Measurements from ENCODE around the gene FMO1.
"Not testable (repeated sequence)": the region's sequence is repeated elsewhere in the genome, so short reads cannot be mapped to it uniquely, and the experiment has no call there.

FMO1 gene

GRCh38 chr1:171279678-171280077, 31.4 kb downstream of the FMO1 start:
- WGBS, 2 experiments (ENCODE audit: insufficient coverage in 2 of 2) = 70 to 89% methylated on average over 1 to 2 of the region's 3 CpGs
- no peaks in the 10 kb centered on the region for H3K4me1 ChIP-seq (ENCODE audit: control insufficient read depth, insufficient read depth, low read length, poor library complexity, severe bottlenecking)
- H3K36me3 ChIP-seq (ENCODE audit: control insufficient read depth, insufficient read depth, low read length) = no peaks in the 10 kb centered on the region
- H3K4me3 ChIP-seq (ENCODE audit: extremely low read depth, insufficient read depth, low read length, poor library complexity, severe bottlenecking) = no peak overlapping the region
- no peaks in the 10 kb centered on the region for H3K9me3 ChIP-seq (ENCODE audit: control insufficient read depth, low read length)
- H3K27ac ChIP-seq (ENCODE audit: low read depth, low read length, severe bottlenecking) = no peak overlapping the region

GRCh38 chr1:171280599-171280998, 32.3 kb downstream of the FMO1 start:
- no peak overlapping the region for H3K4me3 ChIP-seq (ENCODE audit: extremely low read depth, insufficient read depth, low read length, poor library complexity, severe bottlenecking)
- no peaks in the 10 kb centered on the region for H3K36me3 ChIP-seq (ENCODE audit: control insufficient read depth, insufficient read depth, low read length)
- H3K4me1 ChIP-seq (ENCODE audit: control insufficient read depth, insufficient read depth, low read length, poor library complexity, severe bottlenecking) = no peaks in the 10 kb centered on the region
- H3K27ac ChIP-seq (ENCODE audit: low read depth, low read length, severe bottlenecking) = no peak overlapping the region
- 93 to 94% methylated on average over 5 to 7 of the region's 7 CpGs for WGBS, 2 experiments (ENCODE audit: insufficient coverage in 2 of 2)
- no peaks in the 10 kb centered on the region for H3K9me3 ChIP-seq (ENCODE audit: control insufficient read depth, low read length)

DNA sequence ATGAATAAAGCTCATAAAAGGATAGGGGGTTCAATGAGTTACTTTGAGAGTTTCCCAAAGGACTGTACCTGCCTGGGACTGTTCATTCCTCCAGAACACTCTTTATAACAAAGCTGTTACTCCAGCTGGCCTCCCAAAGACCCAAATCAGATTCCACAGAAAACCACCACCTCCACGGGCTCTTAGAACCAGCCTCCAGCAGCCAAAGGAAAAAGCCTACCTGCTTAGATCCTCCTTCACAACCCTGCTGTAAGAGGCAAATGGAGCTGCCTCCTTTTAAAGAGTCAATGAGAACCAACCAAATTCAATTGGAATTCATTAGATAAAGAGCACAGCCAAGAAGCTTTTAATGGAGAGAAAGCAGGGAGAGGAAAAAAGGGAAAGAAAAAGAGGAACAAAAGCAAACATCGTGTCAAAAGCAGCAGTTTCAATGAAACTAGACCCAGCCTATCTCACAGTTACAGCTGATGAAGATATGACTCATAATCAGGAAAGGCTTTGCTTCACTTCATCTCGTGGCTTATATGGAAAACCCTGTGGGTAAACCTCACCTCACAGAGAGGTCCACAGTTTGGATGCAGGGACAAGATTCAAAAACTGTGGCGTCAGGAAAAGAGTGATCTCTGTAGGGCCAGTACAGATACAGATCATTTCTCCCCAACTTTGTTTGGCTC, 37.9 kb downstream of the FMO1 start:
- H3K27ac ChIP-seq (ENCODE audit: low read depth, low read length, severe bottlenecking) = no peak overlapping the region
- H3K36me3 ChIP-seq (ENCODE audit: control insufficient read depth, insufficient read depth, low read length) = no peaks in the 10 kb centered on the region
- no peaks in the 10 kb centered on the region for H3K4me1 ChIP-seq (ENCODE audit: control insufficient read depth, insufficient read depth, low read length, poor library complexity, severe bottlenecking)
- H3K4me3 ChIP-seq (ENCODE audit: extremely low read depth, insufficient read depth, low read length, poor library complexity, severe bottlenecking) = no peak overlapping the region
- H3K9me3 ChIP-seq (ENCODE audit: control insufficient read depth, low read length) = no peaks in the 10 kb centered on the region
- WGBS, 2 experiments (ENCODE audit: insufficient coverage in 2 of 2) = 71 to 86% methylated on average over 2 to 3 of the region's 4 CpGs

DNA sequence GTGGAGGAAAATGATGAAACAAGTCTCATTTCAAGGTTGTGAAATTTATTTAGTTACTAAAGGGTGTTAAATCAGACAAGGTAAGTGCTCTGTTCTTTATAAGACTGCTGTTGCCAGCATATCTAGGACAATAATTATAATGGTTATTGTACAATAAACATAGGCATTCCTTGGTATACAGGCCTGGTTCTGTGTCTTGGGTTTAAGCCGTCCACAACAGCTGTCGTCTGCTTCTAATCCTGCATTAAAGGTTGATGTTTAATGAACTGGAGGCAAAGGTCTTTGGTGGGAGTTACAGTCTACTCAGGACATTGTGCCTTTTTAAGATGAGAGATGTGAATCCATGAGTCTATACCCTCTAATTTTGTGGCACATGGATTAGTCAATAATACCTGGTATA, 42.3 kb downstream of the FMO1 start:
- Histone ChIP-seq H3K27ac (ENCODE audit: low read depth, low read length, severe bottlenecking) (no peak overlapping the region), H3K9me3 (ENCODE audit: control insufficient read depth, low read length) (no peaks in the 10 kb centered on the region), H3K4me1 (ENCODE audit: control insufficient read depth, insufficient read depth, low read length, poor library complexity, severe bottlenecking) (no peaks in the 10 kb centered on the region), H3K36me3 (ENCODE audit: control insufficient read depth, insufficient read depth, low read length) (no peaks in the 10 kb centered on the region), H3K4me3 (ENCODE audit: extremely low read depth, insufficient read depth, low read length, poor library complexity, severe bottlenecking) (no peak overlapping the region)
- WGBS, 2 experiments (ENCODE audit: insufficient coverage in 2 of 2) = 90 to 94% methylated on average over 2 of the region's 2 CpGs

- no peak overlapping the region for H3K4me3 ChIP-seq (ENCODE audit: extremely low read depth, insufficient read depth, low read length, poor library complexity, severe bottlenecking)
- whole genome bisulfite sequencing, 2 experiments (ENCODE audit: insufficient coverage in 2 of 2) = 50% methylated on average over 1 of the region's 1 CpG; no CpG with 5 or more reads in 1 of the 2 experiments
- H3K4me1 ChIP-seq (ENCODE audit: control insufficient read depth, insufficient read depth, low read length, poor library complexity, severe bottlenecking) = no peaks in the 10 kb centered on the region
- no peak overlapping the region for H3K27ac ChIP-seq (ENCODE audit: low read depth, low read length, severe bottlenecking)
- no peaks in the 10 kb centered on the region for H3K36me3 ChIP-seq (ENCODE audit: control insufficient read depth, insufficient read depth, low read length)
- no peaks in the 10 kb centered on the region for H3K9me3 ChIP-seq (ENCODE audit: control insufficient read depth, low read length)
Measured at GRCh38 chr1:171292799-171293198, 44.5 kb downstream of the FMO1 start.

GRCh38 chr1:171295383-171295782, 47.1 kb downstream of the FMO1 start:
- not testable (repeated sequence) for H3K4me3 ChIP-seq (ENCODE audit: extremely low read depth, insufficient read depth, low read length, poor library complexity, severe bottlenecking); H3K9me3 ChIP-seq (ENCODE audit: control insufficient read depth, low read length); H3K4me1 ChIP-seq (ENCODE audit: control insufficient read depth, insufficient read depth, low read length, poor library complexity, severe bottlenecking); H3K27ac ChIP-seq (ENCODE audit: low read depth, low read length, severe bottlenecking); H3K36me3 ChIP-seq (ENCODE audit: control insufficient read depth, insufficient read depth, low read length)
- WGBS, 2 experiments (ENCODE audit: insufficient coverage in 2 of 2) = 80 to 88% methylated on average over 7 of the region's 7 CpGs

DNA sequence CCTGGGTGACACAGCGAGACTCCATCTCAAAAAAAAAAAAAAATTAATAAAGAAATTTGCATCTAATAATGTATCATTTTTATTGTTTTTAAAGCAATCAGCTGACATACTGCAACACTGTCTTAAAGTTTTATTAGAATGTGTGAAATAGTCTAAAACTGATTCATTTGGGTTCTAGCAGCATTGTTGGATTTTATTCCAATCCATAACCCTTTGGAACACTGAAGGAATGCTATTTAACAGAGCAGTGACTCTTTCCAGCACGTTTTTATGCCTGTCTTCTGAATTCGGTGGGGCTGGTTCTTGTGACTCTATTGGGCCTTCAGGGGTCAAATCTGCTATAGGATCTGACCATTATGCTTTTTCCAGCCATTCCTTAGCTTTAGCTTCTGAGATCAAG, 47.5 kb downstream of the FMO1 start:
- Histone ChIP-seq H3K4me3 (ENCODE audit: extremely low read depth, insufficient read depth, low read length, poor library complexity, severe bottlenecking) (no peak overlapping the region), H3K36me3 (ENCODE audit: control insufficient read depth, insufficient read depth, low read length) (no peaks in the 10 kb centered on the region), H3K9me3 (ENCODE audit: control insufficient read depth, low read length) (peaks cover 10% of the 10 kb centered on the region), H3K4me1 (ENCODE audit: control insufficient read depth, insufficient read depth, low read length, poor library complexity, severe bottlenecking) (no peaks in the 10 kb centered on the region), H3K27ac (ENCODE audit: low read depth, low read length, severe bottlenecking) (no peak overlapping the region)
- WGBS, 2 experiments (ENCODE audit: insufficient coverage in 2 of 2) = 79% methylated on average over 2 of the region's 3 CpGs; no CpG with 5 or more reads in 1 of the 2 experiments

GRCh38 chr1:171296897-171297296, 48.6 kb downstream of the FMO1 start:
- 83 to 90% methylated on average over 1 to 2 of the region's 2 CpGs for WGBS, 2 experiments (ENCODE audit: insufficient coverage in 2 of 2)
- H3K36me3 ChIP-seq (ENCODE audit: control insufficient read depth, insufficient read depth, low read length) = no peaks in the 10 kb centered on the region
- no peak overlapping the region for H3K4me3 ChIP-seq (ENCODE audit: extremely low read depth, insufficient read depth, low read length, poor library complexity, severe bottlenecking)
- H3K4me1 ChIP-seq (ENCODE audit: control insufficient read depth, insufficient read depth, low read length, poor library complexity, severe bottlenecking) = no peaks in the 10 kb centered on the region
- peaks cover 10% of the 10 kb centered on the region for H3K9me3 ChIP-seq (ENCODE audit: control insufficient read depth, low read length)
- H3K27ac ChIP-seq (ENCODE audit: low read depth, low read length, severe bottlenecking) = no peak overlapping the region

DNA sequence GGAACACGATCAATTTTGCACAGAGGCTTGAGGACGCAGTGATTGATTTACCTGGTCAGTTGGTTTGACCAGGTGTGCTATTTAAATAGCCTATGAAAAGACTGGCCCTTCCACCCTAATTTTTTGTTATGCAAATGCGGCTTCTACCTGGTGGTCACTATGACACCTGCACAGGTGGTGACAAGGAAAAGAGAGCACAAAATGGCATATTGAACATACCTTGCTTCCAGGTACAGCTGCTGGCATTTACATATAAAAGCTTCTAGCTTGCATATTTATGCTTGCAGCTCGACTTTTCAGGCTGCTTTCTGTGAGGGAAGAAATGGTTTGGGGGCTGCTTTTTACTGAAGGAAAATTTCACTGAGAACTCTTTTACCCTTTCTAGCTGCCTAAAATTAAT, 50.4 kb downstream of the FMO1 start:
- WGBS, 2 experiments (ENCODE audit: insufficient coverage in 2 of 2) = 90 to 100% methylated on average over 2 of the region's 4 CpGs
- Histone ChIP-seq H3K27ac (ENCODE audit: low read depth, low read length, severe bottlenecking) (no peak overlapping the region), H3K4me1 (ENCODE audit: control insufficient read depth, insufficient read depth, low read length, poor library complexity, severe bottlenecking) (no peaks in the 10 kb centered on the region), H3K4me3 (ENCODE audit: extremely low read depth, insufficient read depth, low read length, poor library complexity, severe bottlenecking) (no peak overlapping the region), H3K36me3 (ENCODE audit: control insufficient read depth, insufficient read depth, low read length) (no peaks in the 10 kb centered on the region), H3K9me3 (ENCODE audit: control insufficient read depth, low read length) (peaks cover 10% of the 10 kb centered on the region)

DNA sequence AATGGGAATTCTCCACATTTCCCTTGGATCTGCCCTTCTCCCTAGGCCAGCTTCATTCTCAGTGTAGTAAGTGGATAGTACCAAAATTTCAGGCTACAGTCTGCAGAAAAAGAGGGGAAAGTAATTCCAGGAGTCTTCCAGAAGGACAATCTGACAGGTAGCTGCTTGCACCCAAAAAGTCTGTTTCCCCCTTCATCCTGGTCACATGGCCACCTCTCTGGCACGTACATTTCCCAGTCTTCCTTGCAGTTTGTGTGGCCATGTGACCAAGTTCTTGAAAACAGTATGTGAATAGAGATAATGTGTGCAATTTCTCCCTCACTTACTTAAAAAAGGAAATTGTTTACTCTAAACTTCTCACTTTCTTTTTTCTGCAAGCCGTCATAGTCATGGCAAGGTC, 51.0 kb downstream of the FMO1 start:
- Histone ChIP-seq H3K9me3 (ENCODE audit: control insufficient read depth, low read length) (peaks cover 10% of the 10 kb centered on the region), H3K36me3 (ENCODE audit: control insufficient read depth, insufficient read depth, low read length) (no peaks in the 10 kb centered on the region), H3K4me3 (ENCODE audit: extremely low read depth, insufficient read depth, low read length, poor library complexity, severe bottlenecking) (no peak overlapping the region), H3K27ac (ENCODE audit: low read depth, low read length, severe bottlenecking) (no peak overlapping the region), H3K4me1 (ENCODE audit: control insufficient read depth, insufficient read depth, low read length, poor library complexity, severe bottlenecking) (no peaks in the 10 kb centered on the region)
- WGBS, 2 experiments (ENCODE audit: insufficient coverage in 2 of 2) = 77 to 92% methylated on average over 1 of the region's 2 CpGs

DNA sequence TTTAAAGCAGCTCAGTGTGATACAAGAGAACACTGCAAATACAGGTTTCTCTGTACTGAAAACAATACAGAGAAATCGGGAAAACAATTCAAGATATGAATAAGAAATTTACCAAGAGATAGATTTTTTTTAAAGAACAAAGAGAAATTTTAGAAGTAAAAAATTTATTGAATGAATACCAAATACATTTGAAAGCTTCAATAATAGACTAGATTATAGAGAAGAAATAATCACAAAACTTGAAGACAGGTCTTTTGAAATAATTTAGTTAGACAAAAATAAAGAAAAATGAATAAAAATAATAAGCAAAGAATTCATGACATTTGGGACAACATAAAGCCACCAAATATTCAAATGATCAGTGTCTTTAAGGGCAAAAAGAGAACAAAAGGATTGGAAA, 52.1 kb downstream of the FMO1 start:
- no CpG with 5 or more reads among the region's 1 CpG for WGBS, 2 experiments (ENCODE audit: insufficient coverage in 2 of 2)
- no peak overlapping the region for H3K27ac ChIP-seq (ENCODE audit: low read depth, low read length, severe bottlenecking)
- no peaks in the 10 kb centered on the region for H3K4me1 ChIP-seq (ENCODE audit: control insufficient read depth, insufficient read depth, low read length, poor library complexity, severe bottlenecking)
- no peaks in the 10 kb centered on the region for H3K36me3 ChIP-seq (ENCODE audit: control insufficient read depth, insufficient read depth, low read length)
- H3K4me3 ChIP-seq (ENCODE audit: extremely low read depth, insufficient read depth, low read length, poor library complexity, severe bottlenecking) = no peak overlapping the region
- H3K9me3 ChIP-seq (ENCODE audit: control insufficient read depth, low read length) = peaks cover 10% of the 10 kb centered on the region
